Measurements from ENCODE around the gene CCL15.

CCL15 gene

DNA sequence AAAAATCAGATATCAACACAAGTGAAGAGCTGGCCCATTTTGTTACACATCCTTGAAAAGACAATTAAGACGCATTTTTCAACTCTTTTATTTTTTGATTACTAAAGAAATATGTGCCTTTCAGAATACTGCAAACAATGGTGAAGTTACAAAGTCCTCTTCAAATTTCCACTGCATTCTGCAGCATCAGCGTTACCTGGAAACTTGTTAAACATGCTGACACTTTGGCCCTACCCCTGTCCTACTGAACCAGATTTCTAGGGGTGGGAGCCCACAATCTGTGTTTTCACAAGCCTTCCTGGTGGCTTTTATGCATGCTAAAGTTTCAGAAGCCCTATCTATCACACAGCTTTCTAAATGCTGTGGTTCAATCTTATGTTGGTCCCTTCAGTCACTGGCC is 10.3 kb downstream of the CCL15 start:
- DNase-seq (ENCODE audit: low read depth) = no peak

DNA sequence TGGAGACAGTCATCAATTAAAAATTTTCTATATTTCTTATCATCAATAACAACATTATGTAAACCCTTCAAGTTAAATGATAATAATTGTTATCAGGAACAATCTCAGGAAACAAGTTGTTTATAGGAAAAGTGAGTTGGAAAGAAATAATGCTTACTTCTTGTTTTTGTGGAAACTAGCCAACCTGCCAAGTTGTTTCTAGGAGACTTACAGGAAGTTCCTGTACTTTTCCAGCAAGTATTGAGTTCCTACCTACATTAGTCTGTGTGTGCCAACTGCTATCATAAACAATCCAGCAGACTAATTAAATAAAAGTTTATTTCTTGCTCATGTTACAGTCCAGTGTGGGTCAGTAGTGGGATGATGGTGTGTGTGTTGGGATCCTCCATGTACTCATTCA is 13.2 kb downstream of the CCL15 start:
- no peak for DNase-seq (ENCODE audit: low read depth)

DNA sequence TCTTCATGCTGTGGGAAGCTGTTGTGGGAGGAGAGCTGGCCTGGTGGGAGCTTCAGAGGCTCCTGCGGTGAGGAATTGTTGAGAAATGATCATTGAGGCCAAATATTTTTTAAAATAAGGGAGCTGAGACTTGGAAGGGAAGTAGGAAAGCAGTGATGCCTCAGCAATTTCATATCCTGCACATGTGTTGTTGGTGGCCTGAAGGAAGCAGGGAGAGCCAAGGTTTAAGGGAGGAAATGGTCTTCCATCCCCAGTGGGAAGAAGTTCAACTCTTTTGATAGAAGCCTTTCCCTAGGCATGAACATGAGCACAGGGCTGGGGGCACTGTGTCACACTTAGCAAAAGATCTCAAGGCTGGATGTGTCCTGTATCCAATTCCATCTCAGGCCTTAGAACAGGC is 14.7 kb downstream of the CCL15 start, which contains the start of gene CCL14:
TSS of gene CCL14 (minus strand) at position 87 of the 400 bp plus-strand sequence. CDS start at position 7, 80 bp downstream.
- DNase-seq (ENCODE audit: low read depth) = no peak

DNA sequence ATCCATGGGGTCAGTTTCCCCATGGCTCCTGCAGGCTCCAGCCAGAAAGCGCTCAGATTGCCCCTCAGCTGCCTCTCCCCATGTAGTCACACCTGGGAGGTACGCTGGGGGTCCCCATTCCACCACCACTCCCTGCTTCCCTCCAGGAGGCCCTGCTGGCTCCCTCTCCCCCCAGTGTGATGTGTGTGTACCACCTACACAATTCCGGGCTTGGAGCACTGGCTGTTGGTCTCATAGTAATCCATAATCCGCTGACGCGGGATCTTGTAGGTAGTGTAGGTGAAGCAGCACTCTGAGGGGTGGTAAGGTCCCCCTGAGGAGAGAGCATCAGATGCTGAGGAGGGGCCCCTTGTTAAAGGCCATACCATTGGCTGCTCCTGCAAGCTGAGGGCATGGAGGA is 17.2 kb downstream of the CCL15 start:
- no peak for DNase-seq (ENCODE audit: low read depth)

DNA sequence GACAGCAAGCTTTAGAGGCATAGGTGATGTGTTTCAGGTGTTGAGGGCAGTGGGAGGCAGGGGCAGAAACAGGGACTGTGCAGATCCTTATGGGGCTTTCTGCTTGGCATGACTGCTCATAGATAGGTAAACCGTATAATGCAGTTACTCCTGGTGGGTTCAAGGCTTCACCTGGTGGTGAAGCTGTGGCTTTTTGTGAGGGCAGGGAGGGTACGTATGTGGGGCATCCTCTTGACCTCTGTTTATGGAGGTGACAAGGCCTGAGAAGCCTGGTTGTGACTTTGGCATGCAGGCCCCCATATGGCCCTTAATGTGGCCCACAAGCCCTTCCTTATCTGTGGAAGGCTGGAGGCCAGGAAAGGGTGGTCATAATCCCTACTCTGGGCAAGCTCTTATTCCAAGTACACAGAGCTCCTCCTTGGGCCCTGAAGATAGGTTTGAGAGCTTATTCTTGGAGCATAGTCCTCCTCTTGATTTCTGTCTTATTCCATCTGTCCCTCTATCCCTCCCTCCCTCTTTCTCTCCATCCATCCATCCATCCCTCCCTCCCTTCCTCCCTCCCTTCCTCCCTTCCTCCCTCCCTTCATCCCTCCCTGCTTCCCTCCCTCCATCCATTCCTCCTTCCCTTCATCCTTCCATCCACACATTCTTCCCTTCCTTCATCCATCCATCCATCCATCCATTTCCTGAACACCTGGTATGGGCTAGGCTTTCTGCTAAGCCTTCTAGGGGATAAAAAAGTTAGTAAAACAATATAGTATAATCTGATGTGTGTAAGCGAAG is 18.8 kb downstream of the CCL15 start:
- DNase-seq (ENCODE audit: low read depth) = no peak

DNA sequence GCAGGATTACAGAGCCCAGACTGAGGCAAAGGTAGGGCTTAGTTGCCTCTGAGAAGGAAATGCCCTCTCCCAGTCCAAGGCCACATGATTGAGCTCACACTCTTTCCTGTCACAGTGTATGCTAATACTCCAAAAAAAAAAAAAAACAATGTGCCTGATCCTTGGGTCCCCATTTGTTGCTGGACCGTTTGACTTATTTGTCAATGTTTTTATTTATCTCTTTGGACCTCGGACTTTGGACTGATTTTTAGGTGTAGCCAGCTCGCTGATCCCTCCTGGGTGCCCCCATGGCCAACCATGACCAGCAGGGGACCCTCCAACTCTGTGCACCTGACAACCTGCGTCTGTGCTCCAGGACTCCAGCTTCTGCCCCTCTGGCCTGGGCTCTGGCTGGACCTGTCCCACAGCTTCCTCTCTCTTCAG is 19.4 kb downstream of the CCL15 start:
- DNase-seq (ENCODE audit: low read depth) = no peak

DNA sequence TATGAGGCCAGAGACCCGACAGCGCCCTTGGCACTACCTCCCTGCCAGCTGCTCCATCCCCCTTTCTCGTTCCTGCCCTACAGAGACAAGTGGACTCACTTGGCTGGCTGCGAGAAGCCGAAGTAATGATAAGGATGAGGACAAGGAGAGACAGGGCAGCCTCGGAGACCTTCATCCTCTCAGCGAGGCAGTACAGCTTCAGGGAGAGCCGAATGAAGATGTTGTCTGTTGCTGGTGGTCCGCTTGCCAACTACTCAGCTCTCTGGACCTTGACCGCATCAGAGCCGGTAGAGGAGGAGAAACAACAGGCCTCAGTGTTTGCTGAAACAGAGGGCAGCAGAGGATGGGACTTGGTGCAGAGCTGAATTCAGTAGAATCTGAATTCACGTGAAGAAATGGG is 20.1 kb downstream of the CCL15 start, which contains the start of gene CCL16:
TSS of gene CCL16 (minus strand) at position 252 of the 400 bp plus-strand sequence. CDS start at position 175, 77 bp downstream.
- DNase-seq (ENCODE audit: low read depth) = no peak

DNA sequence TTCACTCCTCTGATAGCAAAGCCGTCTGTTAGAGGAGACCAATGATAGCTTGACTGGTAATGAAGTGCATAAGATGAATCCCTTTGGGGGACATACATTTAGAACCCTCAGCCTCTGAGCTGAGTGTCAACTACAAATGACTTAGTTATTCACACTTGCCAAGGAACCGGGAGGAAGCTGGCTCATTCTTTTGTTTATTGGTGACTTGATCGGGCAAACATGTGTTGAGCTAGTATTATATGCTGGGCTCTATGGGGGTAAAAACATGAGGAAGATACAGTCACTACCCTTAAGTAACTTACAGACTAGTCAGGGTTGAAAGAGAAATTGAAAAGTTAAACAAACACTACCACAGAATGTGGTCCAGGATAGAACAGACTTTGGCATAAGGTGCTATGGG is 23.0 kb downstream of the CCL15 start:
- no peak for DNase-seq (ENCODE audit: low read depth)

DNA sequence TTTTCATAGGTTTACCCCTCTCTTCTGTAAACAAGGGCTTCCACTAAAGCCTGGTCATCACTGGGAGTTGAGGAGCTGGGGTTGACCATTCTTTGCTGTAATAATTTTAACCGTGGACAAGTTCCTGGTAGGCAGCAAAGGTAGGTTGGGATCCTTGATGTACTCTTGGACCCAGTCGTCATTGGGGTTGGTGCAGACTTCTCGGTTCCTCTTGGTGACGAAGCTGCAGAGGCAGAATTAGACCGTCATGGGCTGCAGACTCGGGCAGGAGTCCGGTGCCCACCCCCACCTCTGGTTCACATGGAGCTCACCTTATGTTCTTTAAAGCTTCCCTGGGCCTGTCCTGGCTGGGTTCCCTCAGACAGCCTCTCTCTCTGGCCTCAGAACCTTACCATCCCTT is 23.8 kb downstream of the CCL15 start:
- no peak for DNase-seq (ENCODE audit: low read depth)

DNA sequence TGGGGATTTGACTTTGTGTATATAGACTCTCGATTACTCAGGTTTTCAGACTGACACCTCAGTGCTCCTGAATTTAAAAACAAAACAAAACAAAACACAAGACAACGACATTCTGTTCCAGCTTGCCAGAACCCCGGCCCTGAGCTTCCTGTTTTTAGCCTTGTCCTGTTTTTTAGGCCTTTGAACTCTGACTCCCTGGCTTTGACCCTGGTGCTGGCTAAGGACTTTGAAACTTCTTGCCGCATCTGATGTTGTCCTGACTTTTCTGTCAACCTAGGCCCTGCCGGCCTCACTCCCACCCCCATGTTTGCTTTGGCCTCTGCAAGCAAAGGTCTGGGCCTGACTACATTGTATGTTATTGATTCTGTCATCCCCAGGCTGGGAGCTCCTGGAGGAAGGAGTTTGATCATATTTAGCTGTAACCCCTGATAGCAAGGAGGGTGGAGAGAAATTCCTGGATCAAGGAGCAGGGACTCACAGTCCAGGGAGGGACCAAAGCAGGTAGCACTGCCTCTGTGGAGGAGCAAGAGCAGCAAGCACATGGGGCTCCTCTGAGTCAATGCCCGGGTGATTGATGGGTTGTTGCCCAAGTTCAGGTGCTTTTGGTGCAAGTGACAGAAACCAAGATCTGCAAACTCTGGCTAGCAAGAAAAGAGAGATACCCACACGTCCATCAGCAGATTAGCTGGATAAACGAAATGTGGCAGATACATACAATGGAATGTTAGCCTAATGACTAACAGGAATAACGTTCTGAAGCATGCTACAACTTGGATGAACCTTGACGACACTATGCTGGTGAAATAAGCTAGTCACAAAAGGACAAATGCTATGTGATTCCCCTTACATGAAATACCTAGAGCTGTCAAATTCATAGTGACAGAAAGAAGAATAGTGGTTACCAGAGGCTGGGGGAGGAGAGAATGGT is 27.8 kb downstream of the CCL15 start:
- DNase-seq (ENCODE audit: low read depth) = no peak

DNA sequence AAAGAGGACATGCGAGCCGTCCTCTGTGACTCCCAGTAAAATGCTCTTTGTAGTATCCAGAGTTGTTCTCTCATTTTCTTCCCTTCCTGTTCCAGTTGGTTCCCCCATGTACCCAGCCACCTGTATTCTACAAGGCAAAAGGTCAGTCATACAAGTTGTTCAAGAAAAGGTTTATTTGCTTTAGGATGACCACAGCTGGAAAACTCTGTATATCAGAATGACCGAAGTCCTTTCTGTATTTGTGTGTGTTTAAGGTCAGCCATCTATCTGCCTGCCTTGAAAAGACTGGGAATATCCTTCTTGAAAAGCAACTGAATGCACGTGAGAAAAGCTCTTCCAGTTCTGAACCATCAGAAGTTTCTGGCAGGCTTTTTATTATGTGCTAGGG is 28.4 kb downstream of the CCL15 start:
- no peak for DNase-seq (ENCODE audit: low read depth)

DNA sequence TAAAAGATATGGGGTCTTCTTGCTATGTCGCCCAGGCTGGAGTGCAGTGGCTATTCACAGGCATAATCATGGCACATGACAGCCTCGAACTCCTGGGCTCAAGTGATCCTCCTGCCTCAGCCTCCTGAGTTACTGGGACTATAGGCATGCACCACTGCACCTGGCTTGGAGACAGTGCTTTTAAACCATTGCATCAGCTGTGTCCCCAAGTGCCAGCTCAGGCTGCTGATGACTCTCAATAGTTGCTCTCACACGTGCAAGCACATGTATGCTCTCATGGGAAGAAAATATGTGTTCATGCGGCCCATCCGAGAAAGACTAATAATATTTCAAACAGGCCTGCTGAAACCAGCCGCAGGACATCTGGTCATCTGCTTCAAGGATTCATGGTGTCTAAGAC is 28.8 kb downstream of the CCL15 start:
- no peak for DNase-seq (ENCODE audit: low read depth)

DNA sequence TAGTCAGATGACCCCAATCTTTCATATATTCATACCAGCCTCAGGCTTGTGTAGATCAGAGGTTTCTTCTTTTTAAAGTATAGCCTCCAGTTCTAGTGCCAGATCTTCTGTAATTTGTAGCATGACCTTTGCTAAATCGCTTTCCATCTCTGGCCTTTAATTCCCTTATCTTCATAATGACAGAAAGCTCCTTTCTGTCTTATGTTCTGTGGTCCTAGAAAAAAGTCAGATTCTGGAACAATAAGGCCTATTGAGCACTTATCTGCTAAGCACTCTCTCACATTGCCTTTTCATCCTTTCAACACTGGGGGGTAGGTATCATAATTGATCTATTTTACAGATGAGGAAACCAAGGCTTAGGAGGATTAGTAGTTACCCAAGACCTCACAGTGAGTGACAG is 29.3 kb downstream of the CCL15 start:
- DNase-seq (ENCODE audit: low read depth) = no peak

DNA sequence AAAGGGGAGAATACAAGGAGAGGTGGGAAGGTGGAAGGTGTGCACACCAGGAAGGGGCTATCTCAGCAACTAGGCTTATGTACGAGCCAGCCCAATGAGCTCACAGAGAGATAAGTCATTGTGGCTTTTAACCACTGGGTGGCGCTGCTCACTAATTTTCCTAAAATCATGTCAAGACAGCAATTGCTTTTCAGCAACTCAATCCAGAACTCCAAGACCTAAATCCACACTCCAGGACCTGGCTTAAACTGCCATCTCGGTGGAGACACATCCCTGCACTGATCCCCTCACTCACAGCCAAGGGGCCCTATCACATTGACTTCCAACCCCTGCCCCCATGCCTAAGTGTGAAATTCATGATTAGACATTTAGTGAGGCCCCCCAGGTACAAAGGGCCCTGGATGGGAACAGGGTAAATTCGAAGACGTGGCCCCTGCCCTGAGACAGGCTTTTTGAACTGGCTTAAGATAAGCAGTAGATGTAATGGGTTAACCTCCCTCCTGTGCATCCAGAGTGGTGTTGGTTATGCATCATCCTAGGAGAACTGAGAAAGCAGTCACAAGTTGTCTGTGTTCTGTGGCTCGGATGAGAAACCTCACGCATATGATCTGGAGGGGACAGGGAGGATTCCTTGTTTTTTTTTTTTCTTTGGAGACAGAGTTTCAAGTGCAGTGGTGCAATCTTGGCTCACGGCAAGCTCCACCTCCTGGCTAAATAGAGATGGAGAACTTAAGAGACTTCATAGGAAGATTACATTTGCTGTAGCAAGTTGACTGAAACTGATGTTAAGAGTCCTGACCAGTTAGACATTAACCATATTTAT is 31.6 kb downstream of the CCL15 start:
- peak; percentile 41 for DNase-seq (ENCODE audit: low read depth)

DNA sequence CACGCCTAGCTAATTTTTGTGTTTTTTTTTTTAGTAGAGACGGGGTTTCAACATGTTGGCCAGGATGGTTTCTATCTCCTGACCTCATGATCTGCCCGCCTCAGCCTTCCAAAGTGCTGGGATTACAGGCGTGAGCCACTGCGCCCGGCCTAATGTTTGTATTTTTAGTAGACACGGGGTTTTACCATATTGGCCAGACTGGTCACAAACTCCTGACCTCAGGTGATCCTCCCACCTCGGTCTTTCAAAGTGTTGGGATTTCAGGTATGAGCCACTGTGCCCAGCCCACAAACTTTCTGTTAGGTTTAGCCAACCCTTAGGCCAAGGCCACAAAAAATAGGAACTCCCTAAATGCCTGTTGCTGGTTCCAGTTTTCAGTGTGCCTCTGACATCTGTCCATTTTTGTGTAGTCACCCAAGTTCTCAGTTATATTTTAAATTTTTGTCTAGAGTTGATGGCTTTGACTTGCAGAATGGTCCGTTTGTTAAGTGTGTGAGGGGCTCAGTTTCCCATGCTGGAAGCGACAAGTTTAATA is 32.8 kb downstream of the CCL15 start:
- no peak for DNase-seq (ENCODE audit: low read depth)

DNA sequence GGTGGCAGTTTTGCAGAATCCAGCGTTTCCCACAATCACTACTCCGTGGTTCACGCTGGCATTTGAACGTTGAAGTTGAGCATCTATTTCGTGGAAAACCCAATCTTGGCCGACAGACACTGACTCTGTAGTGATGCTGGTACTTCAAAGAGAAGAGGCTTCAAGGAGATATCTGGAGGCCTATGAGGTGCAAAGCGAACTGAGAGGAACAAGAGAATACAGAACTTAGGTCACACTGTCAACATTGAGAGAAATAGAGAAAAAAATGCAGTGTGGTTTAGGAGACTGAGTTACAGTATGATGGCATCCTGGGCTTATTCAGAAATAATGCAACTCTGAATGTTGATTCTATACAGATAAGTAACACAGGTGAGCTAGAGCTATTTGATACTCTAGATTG is 36.1 kb downstream of the CCL15 start:
- no peak for DNase-seq (ENCODE audit: low read depth)

DNA sequence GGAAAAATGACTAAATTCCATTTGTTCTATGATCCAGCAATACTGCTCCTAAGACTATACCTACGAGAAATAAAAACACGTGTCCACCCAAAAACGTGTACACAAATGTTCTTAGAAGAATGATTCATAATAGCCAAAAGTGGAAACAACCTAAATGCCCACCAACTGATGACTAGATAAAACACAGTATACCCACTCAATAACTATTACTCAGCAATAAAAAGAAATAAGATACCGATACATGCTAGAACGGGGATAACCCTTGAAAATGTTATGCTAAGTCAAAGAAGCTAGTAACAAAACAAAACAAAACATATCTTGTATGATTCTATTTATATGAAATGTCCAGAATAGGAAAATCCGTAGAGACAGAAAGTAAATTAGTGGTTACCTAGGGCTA is 37.7 kb downstream of the CCL15 start:
- no peak for DNase-seq (ENCODE audit: low read depth)

DNA sequence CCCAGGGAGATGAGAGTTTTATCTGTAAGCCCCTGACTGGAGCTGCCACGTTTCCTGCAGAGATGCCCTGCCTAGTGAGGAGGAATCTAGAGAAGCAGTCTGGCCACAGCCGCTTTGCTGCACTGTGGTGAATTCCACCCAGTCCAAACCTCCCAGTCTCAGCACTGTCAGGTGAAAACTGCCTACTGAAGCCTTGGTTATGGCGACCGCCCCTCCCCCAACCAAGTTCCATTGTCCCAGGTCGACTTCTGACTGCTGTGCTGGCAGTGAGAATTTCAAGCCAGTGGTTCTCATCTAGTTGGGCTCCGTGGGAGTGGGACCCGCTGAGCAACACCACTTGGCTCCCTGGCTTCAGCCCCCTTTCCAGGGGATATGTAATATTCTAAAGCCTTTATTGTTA is 47.6 kb downstream of the CCL15 start:
- DNase-seq (ENCODE audit: low read depth) = no peak

DNA sequence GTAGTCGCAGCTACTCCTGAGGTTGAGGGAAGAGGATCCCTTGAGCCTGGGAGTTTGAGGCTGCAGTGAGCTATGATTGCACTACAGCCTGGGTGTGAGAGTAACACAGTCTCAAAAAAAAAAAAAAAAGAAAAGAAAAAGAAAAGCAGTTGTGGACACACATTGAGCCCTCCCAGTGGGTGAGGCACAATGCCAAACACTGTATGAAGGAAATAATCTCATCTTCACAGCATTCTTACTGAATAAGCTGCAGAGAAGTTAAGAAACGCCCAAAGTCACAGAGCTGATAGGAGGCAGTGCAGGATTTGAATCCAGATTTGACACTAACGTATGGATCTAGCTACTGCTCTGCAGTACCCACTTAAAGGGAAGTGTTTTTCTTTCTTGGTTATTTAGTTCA is 52.0 kb downstream of the CCL15 start:
- no peak for DNase-seq (ENCODE audit: low read depth)

DNA sequence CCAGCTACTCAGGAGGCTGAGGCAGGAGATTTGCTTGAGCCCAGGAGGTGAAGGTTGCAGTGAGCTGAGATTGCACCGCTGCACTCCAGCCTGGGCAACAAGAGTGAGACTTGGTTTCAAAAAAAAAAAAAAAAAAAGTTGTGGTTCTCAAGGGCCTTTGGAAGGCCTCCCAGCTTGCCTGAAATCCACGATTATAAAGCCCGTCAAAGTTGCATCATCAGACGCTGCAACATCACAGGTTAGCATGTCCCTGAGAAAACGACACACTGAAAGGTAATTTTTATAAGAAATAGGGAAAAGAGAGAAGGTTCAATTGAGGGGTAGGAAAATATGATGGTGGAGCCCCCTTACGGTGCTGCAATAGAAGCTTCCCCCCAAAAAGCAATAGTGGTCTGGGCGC is 53.3 kb downstream of the CCL15 start:
- no peak for DNase-seq (ENCODE audit: low read depth)

Measured in activated T-cell treated with anti-CD3 and anti-CD28 coated beads for 48 hours (primary cell).